ENCODE measurements around the gene HAPLN2.

HAPLN2 gene

DNA sequence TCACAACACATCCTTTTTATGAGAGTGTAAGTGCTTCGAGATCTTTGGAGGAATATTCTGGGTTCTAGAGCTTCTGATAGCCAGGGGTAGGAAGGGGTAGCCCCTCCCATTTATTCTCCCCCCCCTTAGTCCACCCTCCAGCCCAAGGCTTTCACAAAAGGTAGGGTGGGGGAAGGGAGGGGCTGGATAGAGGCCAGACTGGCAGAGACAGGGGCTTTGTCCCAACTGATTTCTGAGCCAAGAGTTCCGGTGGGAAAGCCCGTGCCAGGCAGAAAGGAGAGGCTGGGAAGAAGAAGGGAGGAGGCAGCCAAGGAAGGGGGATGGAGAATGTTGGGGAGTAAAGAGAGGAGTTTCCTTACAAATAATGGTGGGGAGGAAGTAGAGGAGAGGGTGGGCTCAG, 25.8 kb downstream of the HAPLN2 start:
- no peaks in the 10 kb centered on the region for H3K36me3 ChIP-seq (ENCODE audit: control insufficient read depth in 1 of 2, insufficient read depth in 2 of 2, low read depth in 1 of 2, low read length in 2 of 2)
- H3K18ac ChIP-seq (ENCODE audit: low read depth in 1 of 2, low read length in 2 of 2) = no peak overlapping the region
- H3K4ac ChIP-seq (ENCODE audit: low read depth in 1 of 2, low read length in 2 of 2) = no peak overlapping the region
- no peak overlapping the region for H3K23ac ChIP-seq (ENCODE audit: low read length in 2 of 2)
- H2BK120ac ChIP-seq (ENCODE audit: low read depth, low read length) = no peak overlapping the region
- no peak overlapping the region for H2BK12ac ChIP-seq (ENCODE audit: low read length in 2 of 2)
- H3K79me1 ChIP-seq (replicated peaks; ENCODE audit: low read length, poor library complexity, severe bottlenecking) = no peaks in the 10 kb centered on the region
- peaks cover 96 to 98% of the 10 kb centered on the region in 2 experiments for H3K27me3 ChIP-seq (ENCODE audit: control insufficient read depth in 1 of 2, insufficient read depth in 1 of 2, low read length in 2 of 2)
- no peaks in the 10 kb centered on the region for H3K9me3 ChIP-seq (ENCODE audit: control insufficient read depth, low read length)
- peaks cover 9% of the 10 kb centered on the region for H3K4me1 ChIP-seq (ENCODE audit: control insufficient read depth, insufficient read depth, low read depth, low read length)
- no peak overlapping the region for H3K4me3 ChIP-seq (ENCODE audit: insufficient read depth in 1 of 2, low read depth in 1 of 2, low read length in 2 of 2)
- H3K9ac ChIP-seq (ENCODE audit: low read length) = no peak overlapping the region
- H4K91ac ChIP-seq (ENCODE audit: low read length) = no peak overlapping the region
- WGBS = 89% methylated on average over 2 of the region's 3 CpGs
- H3K4me2 ChIP-seq (ENCODE audit: low read length, poor library complexity, severe bottlenecking) = no peak overlapping the region
- H2AFZ ChIP-seq (ENCODE audit: low read depth, low read length) = no peak overlapping the region
- no peak overlapping the region for H3K27ac ChIP-seq (ENCODE audit: low read length, poor library complexity, severe bottlenecking)
- H4K8ac ChIP-seq (ENCODE audit: low read length) = no peak overlapping the region
- no peak overlapping the region for H2BK5ac ChIP-seq (ENCODE audit: low read depth, low read length, poor library complexity, severe bottlenecking)
- no peak overlapping the region for H2BK15ac ChIP-seq (ENCODE audit: low read depth, poor library complexity, severe bottlenecking)
- H3K14ac ChIP-seq (ENCODE audit: low read length in 2 of 2) = no peak overlapping the region
- no peak overlapping the region for H2AK5ac ChIP-seq (ENCODE audit: low read length, severe bottlenecking)
- no peak for DNase-seq

DNA sequence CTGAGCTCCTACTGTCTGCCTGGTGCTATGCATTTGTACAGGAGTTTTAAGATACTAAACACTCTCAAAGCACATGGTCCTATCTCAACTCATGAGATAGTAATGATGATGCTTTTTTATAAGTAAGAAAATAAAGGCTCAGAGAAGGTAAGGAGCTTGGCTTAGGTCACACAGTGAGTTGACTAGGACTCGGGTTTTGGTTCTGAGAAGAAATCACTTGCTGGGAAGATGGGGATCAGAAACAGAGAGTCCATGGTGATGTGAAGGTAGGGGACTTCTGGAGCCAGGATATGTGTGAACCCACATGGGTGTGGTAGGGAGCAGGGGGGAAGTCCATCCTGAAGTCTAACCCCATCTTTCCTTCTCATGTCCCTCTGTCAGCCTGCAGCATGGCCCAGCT, 26.5 kb downstream of the HAPLN2 start:
- no peak for DNase-seq
- H3K36me3 ChIP-seq (ENCODE audit: control insufficient read depth in 1 of 2, insufficient read depth in 2 of 2, low read depth in 1 of 2, low read length in 2 of 2) = no peaks in the 10 kb centered on the region
- no peak overlapping the region for H3K4ac ChIP-seq (ENCODE audit: low read depth in 1 of 2, low read length in 2 of 2)
- H3K4me2 ChIP-seq (ENCODE audit: low read length, poor library complexity, severe bottlenecking) = no peak overlapping the region
- H2BK120ac ChIP-seq (ENCODE audit: low read depth, low read length) = no peak overlapping the region
- no peak overlapping the region for H3K14ac ChIP-seq (ENCODE audit: low read length in 2 of 2)
- peaks cover 96 to 98% of the 10 kb centered on the region in 2 experiments for H3K27me3 ChIP-seq (ENCODE audit: control insufficient read depth in 1 of 2, insufficient read depth in 1 of 2, low read length in 2 of 2)
- 92% methylated on average over 1 of the region's 1 CpG for WGBS
- no peak overlapping the region for H3K27ac ChIP-seq (ENCODE audit: low read length, poor library complexity, severe bottlenecking)
- no peak overlapping the region for H3K9ac ChIP-seq (ENCODE audit: low read length)
- no peak overlapping the region for H3K18ac ChIP-seq (ENCODE audit: low read depth in 1 of 2, low read length in 2 of 2)
- no peak overlapping the region for H2BK12ac ChIP-seq (ENCODE audit: low read length in 2 of 2)
- peaks cover 9% of the 10 kb centered on the region for H3K4me1 ChIP-seq (ENCODE audit: control insufficient read depth, insufficient read depth, low read depth, low read length)
- H3K4me3 ChIP-seq (ENCODE audit: insufficient read depth in 1 of 2, low read depth in 1 of 2, low read length in 2 of 2) = no peak overlapping the region
- H3K9me3 ChIP-seq (ENCODE audit: control insufficient read depth, low read length) = no peaks in the 10 kb centered on the region
- H2AFZ ChIP-seq (ENCODE audit: low read depth, low read length) = no peak overlapping the region
- no peak overlapping the region for H4K8ac ChIP-seq (ENCODE audit: low read length)
- no peak overlapping the region for H2AK5ac ChIP-seq (ENCODE audit: low read length, severe bottlenecking)
- H4K91ac ChIP-seq (ENCODE audit: low read length) = no peak overlapping the region
- H3K79me1 ChIP-seq (replicated peaks; ENCODE audit: low read length, poor library complexity, severe bottlenecking) = no peaks in the 10 kb centered on the region
- H3K23ac ChIP-seq (ENCODE audit: low read length in 2 of 2) = no peak overlapping the region
- H2BK15ac ChIP-seq (ENCODE audit: low read depth, poor library complexity, severe bottlenecking) = no peak overlapping the region
- H2BK5ac ChIP-seq (ENCODE audit: low read depth, low read length, poor library complexity, severe bottlenecking) = no peak overlapping the region

DNA sequence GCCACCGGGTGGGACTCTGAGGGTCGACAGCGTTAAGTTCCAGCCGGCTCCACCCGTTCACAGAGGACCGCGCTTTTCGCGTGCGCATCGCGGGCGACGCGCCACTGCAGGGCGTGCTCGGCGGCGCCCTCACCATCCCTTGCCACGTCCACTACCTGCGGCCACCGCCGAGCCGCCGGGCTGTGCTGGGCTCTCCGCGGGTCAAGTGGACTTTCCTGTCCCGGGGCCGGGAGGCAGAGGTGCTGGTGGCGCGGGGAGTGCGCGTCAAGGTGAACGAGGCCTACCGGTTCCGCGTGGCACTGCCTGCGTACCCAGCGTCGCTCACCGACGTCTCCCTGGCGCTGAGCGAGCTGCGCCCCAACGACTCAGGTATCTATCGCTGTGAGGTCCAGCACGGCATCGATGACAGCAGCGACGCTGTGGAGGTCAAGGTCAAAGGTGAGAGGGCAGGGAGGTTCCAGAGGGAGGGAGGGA, 27.6 kb downstream of the HAPLN2 start:
- no peak overlapping the region for H2BK120ac ChIP-seq (ENCODE audit: low read depth, low read length)
- no peaks in the 10 kb centered on the region for H3K79me1 ChIP-seq (replicated peaks; ENCODE audit: low read length, poor library complexity, severe bottlenecking)
- H3K4ac ChIP-seq (ENCODE audit: low read depth in 1 of 2, low read length in 2 of 2) = no peak overlapping the region
- H3K9me3 ChIP-seq (ENCODE audit: control insufficient read depth, low read length) = no peaks in the 10 kb centered on the region
- no peak overlapping the region for H2AK5ac ChIP-seq (ENCODE audit: low read length, severe bottlenecking)
- peaks cover 8% of the 10 kb centered on the region for H3K4me1 ChIP-seq (ENCODE audit: control insufficient read depth, insufficient read depth, low read depth, low read length)
- H3K18ac ChIP-seq (ENCODE audit: low read depth in 1 of 2, low read length in 2 of 2) = no peak overlapping the region
- H3K23ac ChIP-seq (ENCODE audit: low read length in 2 of 2) = no peak overlapping the region
- no peak overlapping the region for H3K4me2 ChIP-seq (ENCODE audit: low read length, poor library complexity, severe bottlenecking)
- peaks cover 95 to 99% of the 10 kb centered on the region in 2 experiments for H3K27me3 ChIP-seq (ENCODE audit: control insufficient read depth in 1 of 2, insufficient read depth in 1 of 2, low read length in 2 of 2)
- H4K8ac ChIP-seq (ENCODE audit: low read length) = no peak overlapping the region
- H2BK12ac ChIP-seq (ENCODE audit: low read length in 2 of 2) = no peak overlapping the region
- H3K4me3 ChIP-seq (ENCODE audit: insufficient read depth in 1 of 2, low read depth in 1 of 2, low read length in 2 of 2) = no peak overlapping the region
- H3K27ac ChIP-seq (ENCODE audit: low read length, poor library complexity, severe bottlenecking) = no peak overlapping the region
- no peak for DNase-seq
- no peak overlapping the region for H2BK15ac ChIP-seq (ENCODE audit: low read depth, poor library complexity, severe bottlenecking)
- H3K36me3 ChIP-seq (ENCODE audit: control insufficient read depth in 1 of 2, insufficient read depth in 2 of 2, low read depth in 1 of 2, low read length in 2 of 2) = no peaks in the 10 kb centered on the region
- H4K91ac ChIP-seq (ENCODE audit: low read length) = no peak overlapping the region
- H2AFZ ChIP-seq (ENCODE audit: low read depth, low read length) = no peak overlapping the region
- no peak overlapping the region for H3K9ac ChIP-seq (ENCODE audit: low read length)
- 73% methylated on average over 51 of the region's 51 CpGs for whole genome bisulfite sequencing
- no peak overlapping the region for H3K14ac ChIP-seq (ENCODE audit: low read length in 2 of 2)
- no peak overlapping the region for H2BK5ac ChIP-seq (ENCODE audit: low read depth, low read length, poor library complexity, severe bottlenecking)

DNA sequence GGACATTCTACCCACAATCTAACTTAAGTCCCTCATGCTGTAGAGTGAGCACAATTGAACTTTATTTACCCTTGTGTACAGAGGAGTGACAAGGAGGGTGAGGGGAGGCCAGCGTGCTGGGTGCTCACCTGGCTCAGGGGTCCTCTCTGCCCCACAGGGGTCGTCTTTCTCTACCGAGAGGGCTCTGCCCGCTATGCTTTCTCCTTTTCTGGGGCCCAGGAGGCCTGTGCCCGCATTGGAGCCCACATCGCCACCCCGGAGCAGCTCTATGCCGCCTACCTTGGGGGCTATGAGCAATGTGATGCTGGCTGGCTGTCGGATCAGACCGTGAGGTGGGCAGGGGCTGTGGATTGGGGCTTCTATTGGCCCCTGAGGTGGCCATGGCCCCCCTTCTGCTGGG, 28.1 kb downstream of the HAPLN2 start:
- Histone ChIP-seq H3K4me3 (ENCODE audit: insufficient read depth in 1 of 2, low read depth in 1 of 2, low read length in 2 of 2) (no peak overlapping the region), H2BK120ac (ENCODE audit: low read depth, low read length) (no peak overlapping the region), H3K18ac (ENCODE audit: low read depth in 1 of 2, low read length in 2 of 2) (no peak overlapping the region), H3K4ac (ENCODE audit: low read depth in 1 of 2, low read length in 2 of 2) (no peak overlapping the region), H2AK5ac (ENCODE audit: low read length, severe bottlenecking) (no peak overlapping the region), H2BK15ac (ENCODE audit: low read depth, poor library complexity, severe bottlenecking) (no peak overlapping the region), H3K27me3 (ENCODE audit: control insufficient read depth in 1 of 2, insufficient read depth in 1 of 2, low read length in 2 of 2) (peaks cover 96 to 98% of the 10 kb centered on the region in 2 experiments), H3K4me1 (ENCODE audit: control insufficient read depth, insufficient read depth, low read depth, low read length) (peaks cover 2% of the 10 kb centered on the region), H4K8ac (ENCODE audit: low read length) (no peak overlapping the region), H3K9ac (ENCODE audit: low read length) (no peak overlapping the region), H3K14ac (ENCODE audit: low read length in 2 of 2) (no peak overlapping the region), H2BK12ac (ENCODE audit: low read length in 2 of 2) (no peak overlapping the region), H3K23ac (ENCODE audit: low read length in 2 of 2) (no peak overlapping the region), H3K79me1 (replicated peaks; ENCODE audit: low read length, poor library complexity, severe bottlenecking) (no peaks in the 10 kb centered on the region), H2BK5ac (ENCODE audit: low read depth, low read length, poor library complexity, severe bottlenecking) (no peak overlapping the region), H3K4me2 (ENCODE audit: low read length, poor library complexity, severe bottlenecking) (no peak overlapping the region), H4K91ac (ENCODE audit: low read length) (no peak overlapping the region), H3K36me3 (ENCODE audit: control insufficient read depth in 1 of 2, insufficient read depth in 2 of 2, low read depth in 1 of 2, low read length in 2 of 2) (no peaks in the 10 kb centered on the region), H3K27ac (ENCODE audit: low read length, poor library complexity, severe bottlenecking) (no peak overlapping the region), H2AFZ (ENCODE audit: low read depth, low read length) (no peak overlapping the region), H3K9me3 (ENCODE audit: control insufficient read depth, low read length) (no peaks in the 10 kb centered on the region)
- no peak for DNase-seq
- WGBS = 83% methylated on average over 10 of the region's 10 CpGs
